ENCODE results near the gene TBX10. TPM values are rescaled to one million over a fixed set of nuclear protein-coding genes. Genes with fewer than 3 reads are reported as not detected.
"Not testable (repeated sequence)": the region's sequence is repeated elsewhere in the genome, so short reads cannot be mapped to it uniquely, and the experiment has no call there.

The TBX10 gene
- total RNA-seq, 6 experiments from 2014 or later, result not detected

- DNase-seq; H3K27ac Mint-ChIP-seq; H3K36me3 Mint-ChIP-seq (ENCODE audit: low read depth); H3K9me3 Mint-ChIP-seq; H3K4me3 Mint-ChIP-seq; H3K4me1 Mint-ChIP-seq (ENCODE audit: low read depth): not testable (repeated sequence)
- H3K27me3 Mint-ChIP-seq (ENCODE audit: insufficient read depth), result peaks cover 36% of the 10 kb centered on the region
Measured at GRCh38 chr11:67618901-67619659, 20.5 kb downstream of the TBX10 start.

DNA sequence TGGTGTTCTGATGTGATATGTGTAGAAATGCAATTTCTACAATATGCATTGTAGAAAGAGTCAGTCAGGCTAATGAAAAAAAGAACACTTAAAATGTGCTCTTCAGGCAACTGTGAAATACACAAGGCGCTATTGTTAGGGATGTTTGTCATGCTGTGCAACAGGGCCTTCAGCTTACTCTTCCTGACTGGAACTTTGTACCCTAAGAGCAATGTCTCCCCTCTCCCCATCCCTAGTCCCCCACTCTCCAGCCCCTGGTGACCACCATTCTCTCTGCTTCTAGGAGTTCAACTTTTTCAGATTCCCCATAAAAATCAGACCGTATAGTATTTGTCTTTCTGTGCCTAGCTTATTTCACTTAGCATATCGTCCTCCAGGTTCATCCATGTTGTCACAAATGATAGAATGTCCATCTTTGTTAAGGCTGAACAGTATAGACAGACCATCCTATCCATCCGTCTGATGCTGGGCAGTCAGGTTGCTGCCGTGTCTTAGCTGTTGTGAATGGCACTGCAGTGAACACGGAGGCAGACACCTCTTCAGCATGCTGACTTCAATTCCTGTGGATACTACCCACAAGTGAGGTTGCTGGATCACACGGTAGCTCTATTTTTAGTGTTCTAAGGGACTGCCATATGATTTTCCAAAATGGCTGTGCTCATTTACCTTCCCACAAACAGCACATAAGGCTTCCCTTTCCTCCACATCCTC lies 22.2 kb downstream of the TBX10 start:
- TF ChIP-seq, protein P1, sequence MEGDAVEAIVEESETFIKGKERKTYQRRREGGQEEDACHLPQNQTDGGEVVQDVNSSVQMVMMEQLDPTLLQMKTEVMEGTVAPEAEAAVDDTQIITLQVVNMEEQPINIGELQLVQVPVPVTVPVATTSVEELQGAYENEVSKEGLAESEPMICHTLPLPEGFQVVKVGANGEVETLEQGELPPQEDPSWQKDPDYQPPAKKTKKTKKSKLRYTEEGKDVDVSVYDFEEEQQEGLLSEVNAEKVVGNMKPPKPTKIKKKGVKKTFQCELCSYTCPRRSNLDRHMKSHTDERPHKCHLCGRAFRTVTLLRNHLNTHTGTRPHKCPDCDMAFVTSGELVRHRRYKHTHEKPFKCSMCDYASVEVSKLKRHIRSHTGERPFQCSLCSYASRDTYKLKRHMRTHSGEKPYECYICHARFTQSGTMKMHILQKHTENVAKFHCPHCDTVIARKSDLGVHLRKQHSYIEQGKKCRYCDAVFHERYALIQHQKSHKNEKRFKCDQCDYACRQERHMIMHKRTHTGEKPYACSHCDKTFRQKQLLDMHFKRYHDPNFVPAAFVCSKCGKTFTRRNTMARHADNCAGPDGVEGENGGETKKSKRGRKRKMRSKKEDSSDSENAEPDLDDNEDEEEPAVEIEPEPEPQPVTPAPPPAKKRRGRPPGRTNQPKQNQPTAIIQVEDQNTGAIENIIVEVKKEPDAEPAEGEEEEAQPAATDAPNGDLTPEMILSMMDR (IDR thresholded peaks at IDR 0.05), result no peak
- Mint-ChIP-seq H3K4me1 (ENCODE audit: low read depth) (no peaks in the 10 kb centered on the region), H3K9me3 (no peaks in the 10 kb centered on the region; the same call in 1 of the 2 replicates), H3K27ac (no peak overlapping the region), H3K36me3 (ENCODE audit: low read depth) (peaks cover 4% of the 10 kb centered on the region; the same call in 1 of the 2 replicates), H3K4me3 (no peak overlapping the region), H3K27me3 (ENCODE audit: insufficient read depth) (peaks cover 29% of the 10 kb centered on the region)
- DNase-seq, result no peak

DNA sequence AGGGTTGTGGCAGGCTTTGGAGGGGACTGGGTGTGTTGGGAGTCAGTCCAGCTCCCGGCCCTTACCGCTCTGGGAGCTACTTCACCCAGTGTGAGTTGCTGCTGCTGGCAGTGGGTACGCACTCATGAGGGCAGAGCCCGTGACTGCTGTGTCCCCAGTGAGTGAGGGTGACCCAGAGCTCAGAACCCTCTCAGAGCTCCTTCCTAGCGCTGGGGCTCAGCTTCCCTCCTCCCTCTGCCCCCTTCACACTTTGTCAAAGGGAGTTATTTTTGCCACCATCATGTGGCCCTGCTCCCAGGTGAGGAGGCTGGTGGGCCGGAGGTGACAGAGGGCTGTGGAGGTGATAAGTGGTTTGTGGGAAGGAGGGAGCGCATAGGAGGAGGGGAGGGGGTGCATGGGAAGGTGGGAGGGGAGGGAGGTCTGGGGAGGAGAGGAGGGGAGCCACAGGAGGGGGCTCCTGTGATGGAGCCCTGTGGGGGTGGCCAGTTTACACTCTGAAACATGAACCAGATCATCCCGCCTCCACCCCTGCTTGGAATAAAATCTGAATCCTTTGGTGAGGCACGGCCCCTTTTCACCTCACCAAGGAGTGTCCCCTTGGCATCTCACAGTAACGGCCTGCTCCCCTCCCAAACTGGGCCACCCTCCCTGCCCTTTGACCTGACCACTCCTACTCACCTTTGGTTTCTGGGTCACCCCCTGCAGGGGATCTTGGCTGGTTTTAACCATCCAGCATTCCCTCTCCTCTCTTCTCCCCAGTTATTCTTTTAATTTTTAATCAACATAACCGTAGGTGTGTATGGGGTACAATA lies 22.9 kb downstream of the TBX10 start:
- no peaks in the 10 kb centered on the region; the same call in 1 of the 2 replicates for H3K9me3 Mint-ChIP-seq
- DNase-seq, result no peak
- peaks cover 26% of the 10 kb centered on the region for H3K27me3 Mint-ChIP-seq (ENCODE audit: insufficient read depth)
- H3K4me1 Mint-ChIP-seq (ENCODE audit: low read depth), result no peaks in the 10 kb centered on the region
- peaks cover 4% of the 10 kb centered on the region; the same call in 1 of the 2 replicates for H3K36me3 Mint-ChIP-seq (ENCODE audit: low read depth)
- no peak overlapping the region for H3K4me3 Mint-ChIP-seq
- TF ChIP-seq, protein P1 (IDR thresholded peaks at IDR 0.05), result no peak
- H3K27ac Mint-ChIP-seq, result no peak overlapping the region

GRCh38 chr11:67615728-67616430 lies 23.7 kb downstream of the TBX10 start:
- Mint-ChIP-seq H3K4me3 (no peak overlapping the region), H3K27ac (no peak overlapping the region), H3K36me3 (ENCODE audit: low read depth) (peaks cover 4% of the 10 kb centered on the region; the same call in 1 of the 2 replicates), H3K27me3 (ENCODE audit: insufficient read depth) (peaks cover 22% of the 10 kb centered on the region), H3K9me3 (no peaks in the 10 kb centered on the region; the same call in 1 of the 2 replicates), H3K4me1 (ENCODE audit: low read depth) (no peaks in the 10 kb centered on the region)
- no peak for DNase-seq
- TF ChIP-seq, protein P1 (IDR thresholded peaks at IDR 0.05), result peak; percentile 38; the same call in 1 of the 2 replicates

DNA sequence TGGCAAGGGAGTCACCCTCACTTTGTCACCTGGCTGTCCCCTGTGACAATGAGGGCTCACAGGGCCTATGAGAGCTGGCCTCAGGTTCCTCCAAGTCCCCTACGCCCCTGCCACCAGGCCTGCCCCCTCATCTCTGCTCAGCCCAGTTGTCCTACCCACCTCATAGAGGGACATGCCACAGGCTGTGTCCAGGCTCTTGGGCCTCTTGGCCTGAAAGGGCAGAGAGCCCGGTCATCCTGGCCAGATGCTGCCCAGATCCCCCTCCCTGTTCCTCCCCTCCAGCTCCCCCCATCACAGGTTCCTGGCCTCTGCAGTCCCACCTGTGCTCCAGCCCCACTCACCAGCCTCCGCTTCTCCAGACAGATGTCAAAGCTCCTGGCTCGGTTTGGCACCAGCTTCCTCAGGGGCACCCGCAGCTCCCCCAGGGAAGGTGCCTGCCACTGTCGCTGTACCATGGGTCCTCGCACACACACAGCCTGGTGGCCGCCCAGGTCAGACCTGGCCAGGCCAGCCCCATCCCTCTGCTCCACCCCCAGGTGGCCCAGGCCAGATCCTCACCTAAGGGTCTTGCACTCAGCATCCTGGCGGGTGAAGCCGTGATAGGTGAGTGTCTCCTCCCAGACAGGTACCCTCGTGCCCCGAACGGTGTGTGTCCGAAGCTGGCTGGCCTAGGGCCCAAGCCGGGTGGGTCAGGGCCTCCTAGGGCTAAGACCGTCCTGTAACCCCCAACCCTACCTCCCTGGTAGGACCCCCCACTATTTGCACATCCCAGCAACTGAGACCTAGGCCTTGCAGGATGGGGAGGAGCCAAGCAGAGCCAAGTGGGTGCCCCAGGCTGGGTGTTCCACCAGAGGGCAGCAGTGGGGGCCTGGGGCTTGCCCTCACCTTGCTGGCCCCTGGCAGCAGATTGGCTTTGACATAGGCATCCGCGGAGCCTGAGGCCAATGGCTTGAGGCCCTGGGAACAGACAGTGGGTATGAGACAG lies 24.5 kb downstream of the TBX10 start:
- peaks cover 17% of the 10 kb centered on the region for H3K27me3 Mint-ChIP-seq (ENCODE audit: insufficient read depth)
- no peaks in the 10 kb centered on the region; the same call in 1 of the 2 replicates for H3K9me3 Mint-ChIP-seq
- peaks cover 2% of the 10 kb centered on the region; the same call in 1 of the 2 replicates for H3K36me3 Mint-ChIP-seq (ENCODE audit: low read depth)
- TF ChIP-seq, protein P1 (IDR thresholded peaks at IDR 0.05), result peak; percentile 76
- no peak overlapping the region; the same call in 1 of the 2 replicates for H3K27ac Mint-ChIP-seq
- DNase-seq, result no peak
- no peak overlapping the region for H3K4me3 Mint-ChIP-seq
- H3K4me1 Mint-ChIP-seq (ENCODE audit: low read depth), result no peaks in the 10 kb centered on the region

Measured in HFFc6 (cell line).